Small intestine (tissue), 4 donors: ENCODE measurements around the gene SPANXA2. TPM values are rescaled to one million over a fixed set of nuclear protein-coding genes. Genes with fewer than 3 reads are reported as not detected.

ENCODE experiments used
- polyA plus RNA-seq, 4 donors: library from polyadenylated mRNA; stranded (reverse) in 3 of 4; unstranded in 1 of 4; fragments of 200-250 nt in 3 of 4; fragments of 120-200 nt in 1 of 4; gene quantifications; one replicate each; pipeline versions ENCODE4 v1.2.1 to v1.2.3, GENCODE V29; 2013
- donor health status: healthy with polysubstance abuse.
- donor health status: Bipolar disorder and iron deficiency.
- donor health status: healthy.

SPANXA2 gene
- polyA plus RNA-seq, 4 donors, result not detected

Other genes starting within 250 kb of the SPANXA2 start
- not detected for gene SPANXA1, start 5.0 kb upstream of the SPANXA2 start, polyA plus RNA-seq
- not detected for gene SPANXD, start 109.0 kb downstream of the SPANXA2 start, polyA plus RNA-seq
- gene MAGEC3, start 248.6 kb downstream of the SPANXA2 start, polyA plus RNA-seq, result not detected